AG04449 (cell line): ENCODE results near the gene SMARCB1.

Experiments
- CTCF ChIA-PET: fragments of 350-600 bp; formaldehyde crosslinking; extraction: SDS; loops from one replicate; lab custom pipeline; 2021; ENCODE audit warnings: antibody characterized with exemption; lab: Yijun Ruan, JAX
- POLR2A ChIA-PET: fragments of 400-600, 350-600 bp; formaldehyde crosslinking; extraction: SDS; loops from one replicate; lab custom pipeline; 2020; ENCODE audit warnings: antibody characterized with exemption, inconsistent platforms; lab: Yijun Ruan, JAX
- DNase-seq: peaks from one replicate; pipeline ENCODE4 v3.0.0-alpha.2; 2010; ENCODE audit warnings: low read depth, low spot score
- H3K4me3 ChIP-seq: 2 replicates; pipeline ENCODE4 v1.5.1; 2011; ENCODE audit warnings: low read depth, mild to moderate bottlenecking, control low read depth, low read length
- CTCF ChIP-seq: IDR thresholded peaks from one replicate; pipeline ENCODE4 v1.5.1; 2011; ENCODE audit warnings: mild to moderate bottlenecking, moderate library complexity, low read length, control low read depth, inconsistent platforms; ENCODE audit not compliant: insufficient read depth; ENCODE audit errors: missing control alignments

Gene SMARCB1

GRCh38 chr22:23822101-23822671 is 35.4 kb downstream of the SMARCB1 start:
- CTCF ChIA-PET = interaction anchor here (1.2 to 2.8 kb wide), 2 partner anchors 28 to 51 kb away, joined by 4 to 9 read pairs; no protein-coding TSS in a partner anchor
- no peak overlapping the region for H3K4me3 ChIP-seq
- no peak for TF ChIP-seq CTCF
- no peak for DNase-seq
- POLR2A ChIA-PET = interaction anchor here (0.6 kb wide), 1 partner anchor 58 kb away, joined by 3 read pairs; no protein-coding TSS in a partner anchor

- no peak for DNase-seq
Observed at GRCh38 chr22:23823331-23823791, 36.6 kb downstream of the SMARCB1 start.

GRCh38 chr22:23824476-23825245 is 37.9 kb downstream of the SMARCB1 start:
- no peak for DNase-seq
- H3K4me3 ChIP-seq = no peak overlapping the region
- POLR2A ChIA-PET = no interaction called here
- CTCF ChIA-PET = interaction anchor here (1.0 to 4.5 kb wide), 3 partner anchors 22 to 56 kb away, joined by 3 to 21 read pairs (median 7); partner anchors contain the start of gene CHCHD10
- TF ChIP-seq CTCF = no peak

More at GRCh38 chr22:23823331-23823791, 36.6 kb downstream of the SMARCB1 start:
- no peak overlapping the region for H3K4me3 ChIP-seq
- ChIA-PET CTCF (interaction anchor here (2.3 to 4.5 kb wide), 2 partner anchors 26 to 55 kb away, joined by 7 to 21 read pairs; partner anchors contain the start of gene CHCHD10), POLR2A (no interaction called here)
- no peak for TF ChIP-seq CTCF

GRCh38 chr22:23825246-23825905 is 38.6 kb downstream of the SMARCB1 start:
- DNase-seq = no peak
- ChIA-PET CTCF (interaction anchor here (1.0 to 4.5 kb wide), 3 partner anchors 21 to 57 kb away, joined by 3 to 21 read pairs (median 7); partner anchors contain the start of gene CHCHD10), POLR2A (no interaction called here)
- H3K4me3 ChIP-seq = no peak overlapping the region
- no peak for TF ChIP-seq CTCF

- ChIA-PET CTCF (interaction anchor here (0.8 to 4.5 kb wide), 5 partner anchors 12 to 58 kb away, joined by 3 to 21 read pairs (median 3); partner anchors contain the start of genes CHCHD10 and MMP11), POLR2A (interaction anchor here (1.2 kb wide), 1 partner anchor 52 kb away, joined by 3 read pairs; no protein-coding TSS in a partner anchor)
- no peak overlapping the region for H3K4me3 ChIP-seq
- DNase-seq = peak; percentile 63
- no peak for TF ChIP-seq CTCF
Observed at GRCh38 chr22:23826510-23827350, 40.0 kb downstream of the SMARCB1 start.
